NB4 (cell line): Measurements from ENCODE around the gene ZNF579.

Source experiments
- CTCF ChIP-seq: IDR thresholded peaks from one replicate; pipeline ENCODE4 v1.5.1; 2012; ENCODE audit warnings: low read depth, low read length
- MAX ChIP-seq: IDR thresholded peaks from 2 replicates; pipeline ENCODE4 v1.6.1; 2011; ENCODE audit warnings: low read depth, low read length
- MYC ChIP-seq: IDR thresholded peaks from 2 replicates; pipeline ENCODE4 v1.6.1; 2011; ENCODE audit warnings: low read depth, low read length
- POLR2A ChIP-seq: IDR thresholded peaks from 2 replicates; pipeline ENCODE4 v1.6.1; 2011; ENCODE audit warnings: mild to moderate bottlenecking; ENCODE audit not compliant: insufficient read length; ENCODE audit errors: extremely low read depth

- TF ChIP-seq CTCF = no peak
- TF ChIP-seq POLR2A = no peak
- no peak for TF ChIP-seq MYC
- TF ChIP-seq MAX = no peak
These were observed 38.6 kb upstream of the ZNF579 start for GRCh38 chr19:55619286-55619685.
